GM23338 (cell line): ENCODE measurements around the gene ZDHHC7.

Source experiments
- EZH2 ChIP-seq: fragments of 200-600 bp; sonication (generic); IDR thresholded peaks from one replicate; pipeline ENCODE4 v1.8.0; 2017; ENCODE audit warnings: antibody characterized with exemption, mild to moderate bottlenecking, low read depth; ENCODE audit not compliant: unreplicated experiment
- EZH2phosphoT487 ChIP-seq: fragments of 200-600 bp; sonication (generic); IDR thresholded peaks from one replicate; pipeline ENCODE4 v1.8.1; 2018; ENCODE audit warnings: antibody characterized with exemption; ENCODE audit not compliant: unreplicated experiment
- POLR2AphosphoS5 ChIP-seq: IDR thresholded peaks from 2 replicates; pipeline ENCODE4 v1.6.1; 2016; ENCODE audit warnings: antibody characterized with exemption, low read depth
- TF ChIP-seq, protein P1 (sequence below), 2 experiments: fragments of 200-600 bp in 1 of 2; sonication (generic) in 1 of 2; conservative IDR thresholded peaks; 2 replicates each; pipeline versions ENCODE4 v1.5.1 to v1.6.1; 2016 to 2017; ENCODE audit warnings: antibody characterized with exemption in 2 of 2, low read depth in 2 of 2, mild to moderate bottlenecking in 2 of 2, moderate library complexity in 1 of 2

- TF ChIP-seq, protein P1, sequence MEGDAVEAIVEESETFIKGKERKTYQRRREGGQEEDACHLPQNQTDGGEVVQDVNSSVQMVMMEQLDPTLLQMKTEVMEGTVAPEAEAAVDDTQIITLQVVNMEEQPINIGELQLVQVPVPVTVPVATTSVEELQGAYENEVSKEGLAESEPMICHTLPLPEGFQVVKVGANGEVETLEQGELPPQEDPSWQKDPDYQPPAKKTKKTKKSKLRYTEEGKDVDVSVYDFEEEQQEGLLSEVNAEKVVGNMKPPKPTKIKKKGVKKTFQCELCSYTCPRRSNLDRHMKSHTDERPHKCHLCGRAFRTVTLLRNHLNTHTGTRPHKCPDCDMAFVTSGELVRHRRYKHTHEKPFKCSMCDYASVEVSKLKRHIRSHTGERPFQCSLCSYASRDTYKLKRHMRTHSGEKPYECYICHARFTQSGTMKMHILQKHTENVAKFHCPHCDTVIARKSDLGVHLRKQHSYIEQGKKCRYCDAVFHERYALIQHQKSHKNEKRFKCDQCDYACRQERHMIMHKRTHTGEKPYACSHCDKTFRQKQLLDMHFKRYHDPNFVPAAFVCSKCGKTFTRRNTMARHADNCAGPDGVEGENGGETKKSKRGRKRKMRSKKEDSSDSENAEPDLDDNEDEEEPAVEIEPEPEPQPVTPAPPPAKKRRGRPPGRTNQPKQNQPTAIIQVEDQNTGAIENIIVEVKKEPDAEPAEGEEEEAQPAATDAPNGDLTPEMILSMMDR (conservative IDR thresholded peaks at IDR 0.05; ENCODE audit: low read depth in 2 of 2) = no peak
- TF ChIP-seq POLR2AphosphoS5 (no peak), EZH2 (no peak), EZH2phosphoT487 (no peak)
These were observed 80.2 kb downstream of the ZDHHC7 start for GRCh38 chr16:84931107-84931494.
